A673 (cell line): ENCODE results near the gene TIMP1. TPM values are rescaled to one million over a fixed set of nuclear protein-coding genes. Genes with fewer than 3 reads are reported as not detected.

Experiments used
- BruUV-seq: library from RNA; stranded (reverse); fragments of 400-500 nt; replicated peaks from 2 replicates; lab custom pipeline; 2021; lab: Mats Ljungman, UMichigan
- CTCF ChIA-PET: fragments of 300-600 bp; sonication (Branson Sonifier 250); formaldehyde crosslinking; loops from one replicate; lab custom pipeline; 2022; ENCODE audit warnings: antibody characterized with exemption; lab: Charles Lee
- POLR2A ChIA-PET: fragments of 300-600 bp; sonication (Branson Sonifier 250); formaldehyde crosslinking; loops from one replicate; lab custom pipeline; 2022; ENCODE audit warnings: antibody characterized with exemption; ENCODE audit not compliant: low non-redundant PET; lab: Charles Lee
- DNase-seq: peaks from one replicate; pipeline ENCODE4 v3.0.0-alpha.2; 2015; ENCODE audit warnings: low spot score
- H3K27ac ChIP-seq: fragments of 200-600 bp; sonication (generic); 2 replicates; pipeline ENCODE4 v1.5.1; 2016; ENCODE audit warnings: mixed run types, low read depth, mild to moderate bottlenecking, mixed read lengths, antibody characterized with exemption, low read length; ENCODE audit not compliant: poor library complexity, severe bottlenecking
- H3K27me3 ChIP-seq: fragments of 200-600 bp; sonication (generic); replicated peaks from 2 replicates; pipeline ENCODE4 v1.6.1; 2017; ENCODE audit warnings: mixed run types, low read depth, mild to moderate bottlenecking, mixed read lengths, antibody characterized with exemption, low read length; ENCODE audit not compliant: insufficient read depth, poor library complexity
- H3K36me3 ChIP-seq: fragments of 200-600 bp; sonication (generic); 2 replicates; pipeline ENCODE4 v1.6.1; 2016; ENCODE audit warnings: mixed run types, mild to moderate bottlenecking, mixed read lengths, antibody characterized with exemption, low read length; ENCODE audit not compliant: insufficient read depth, poor library complexity, severe bottlenecking
- H3K4me1 ChIP-seq: fragments of 200-600 bp; sonication (generic); 2 replicates; pipeline ENCODE4 v1.6.1; 2017; ENCODE audit warnings: mixed run types, mild to moderate bottlenecking, mixed read lengths, antibody characterized with exemption, low read length; ENCODE audit not compliant: insufficient read depth, poor library complexity, severe bottlenecking
- H3K4me3 ChIP-seq: fragments of 200-600 bp; sonication (generic); 2 replicates; pipeline ENCODE4 v1.5.1; 2016; ENCODE audit warnings: low read depth, mixed run types, mild to moderate bottlenecking, mixed read lengths, low read length; ENCODE audit not compliant: poor library complexity, severe bottlenecking
- H3K9me3 ChIP-seq: fragments of 200-600 bp; sonication (generic); 2 replicates; pipeline ENCODE4 v1.6.1; 2016; ENCODE audit warnings: mixed run types, low read depth, mild to moderate bottlenecking, mixed read lengths, antibody characterized with exemption, low read length; ENCODE audit not compliant: poor library complexity, severe bottlenecking
- EZH2 ChIP-seq: fragments of 200-600 bp; sonication (generic); IDR thresholded peaks from 2 replicates; pipeline ENCODE4 v1.6.1; 2017; ENCODE audit warnings: borderline replicate concordance, low read depth, mild to moderate bottlenecking, mixed read lengths, antibody characterized with exemption, low read length; ENCODE audit not compliant: poor library complexity, severe bottlenecking
- intact Hi-C: fragments of 100-400 bp; cut with micrococcal nuclease; formaldehyde crosslinking; loops from one replicate; pipeline ENCODE4 v1.10.0; 2022; ENCODE audit not compliant: unreplicated experiment
- total RNA-seq: library from RNA; stranded (reverse); gene quantifications from 2 replicates; pipeline ENCODE4 v1.2.3, GENCODE V29; 2021
- TF ChIP-seq, protein P1 (sequence below): fragments of 300-800, 200-600 bp; sonication (generic); conservative IDR thresholded peaks from 2 replicates; pipeline ENCODE4 v1.5.1; 2017; ENCODE audit warnings: low read depth, mild to moderate bottlenecking, antibody characterized with exemption, low read length, moderate library complexity, mixed read lengths

Gene TIMP1
- total RNA-seq, 1 experiment from 2014 or later, result 471 TPM

DNA sequence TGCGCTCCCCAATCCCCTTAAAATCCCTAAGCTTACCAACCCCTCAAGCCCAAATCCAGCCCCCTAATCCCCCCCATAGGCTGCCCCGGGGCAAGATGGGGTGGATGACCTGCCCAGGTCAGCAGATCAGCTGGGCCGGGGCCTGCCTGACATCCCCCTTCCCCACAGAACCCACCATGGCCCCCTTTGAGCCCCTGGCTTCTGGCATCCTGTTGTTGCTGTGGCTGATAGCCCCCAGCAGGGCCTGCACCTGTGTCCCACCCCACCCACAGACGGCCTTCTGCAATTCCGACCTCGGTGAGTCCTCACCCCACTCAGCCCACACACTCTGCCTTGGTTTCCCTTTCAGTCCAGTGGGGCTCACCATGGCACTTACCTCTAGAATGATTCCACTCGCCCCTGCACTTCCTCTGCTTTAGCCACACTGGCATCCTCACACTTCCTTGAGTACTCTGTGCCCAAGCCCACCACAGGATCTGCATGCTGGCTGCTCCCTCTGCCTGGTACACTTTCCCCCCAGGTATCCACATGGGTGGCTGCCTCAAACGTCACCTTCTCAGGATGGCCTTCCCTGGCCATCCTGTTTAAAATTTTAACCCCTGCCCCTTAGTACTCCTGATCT, 1.1 kb downstream of the TIMP1 start:
- BruUV-seq, result no TSS peak
- peak overlapping the region; percentile 69 for H3K27ac ChIP-seq
- intact Hi-C loops, result no loop called here
- H3K27me3 ChIP-seq, result no peaks in the 10 kb centered on the region
- DNase-seq, result no peak
- H3K4me1 ChIP-seq, result peaks cover 12% of the 10 kb centered on the region
- ChIA-PET CTCF (interaction anchor here (0.6 kb wide), 1 partner anchor 992 kb away, joined by 3 read pairs; no protein-coding TSS in a partner anchor), POLR2A (no interaction called here)
- no peaks in the 10 kb centered on the region for H3K9me3 ChIP-seq
- TF ChIP-seq, protein P1, sequence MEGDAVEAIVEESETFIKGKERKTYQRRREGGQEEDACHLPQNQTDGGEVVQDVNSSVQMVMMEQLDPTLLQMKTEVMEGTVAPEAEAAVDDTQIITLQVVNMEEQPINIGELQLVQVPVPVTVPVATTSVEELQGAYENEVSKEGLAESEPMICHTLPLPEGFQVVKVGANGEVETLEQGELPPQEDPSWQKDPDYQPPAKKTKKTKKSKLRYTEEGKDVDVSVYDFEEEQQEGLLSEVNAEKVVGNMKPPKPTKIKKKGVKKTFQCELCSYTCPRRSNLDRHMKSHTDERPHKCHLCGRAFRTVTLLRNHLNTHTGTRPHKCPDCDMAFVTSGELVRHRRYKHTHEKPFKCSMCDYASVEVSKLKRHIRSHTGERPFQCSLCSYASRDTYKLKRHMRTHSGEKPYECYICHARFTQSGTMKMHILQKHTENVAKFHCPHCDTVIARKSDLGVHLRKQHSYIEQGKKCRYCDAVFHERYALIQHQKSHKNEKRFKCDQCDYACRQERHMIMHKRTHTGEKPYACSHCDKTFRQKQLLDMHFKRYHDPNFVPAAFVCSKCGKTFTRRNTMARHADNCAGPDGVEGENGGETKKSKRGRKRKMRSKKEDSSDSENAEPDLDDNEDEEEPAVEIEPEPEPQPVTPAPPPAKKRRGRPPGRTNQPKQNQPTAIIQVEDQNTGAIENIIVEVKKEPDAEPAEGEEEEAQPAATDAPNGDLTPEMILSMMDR, result no peak
- no peak for TF ChIP-seq EZH2
- H3K4me3 ChIP-seq, result peak overlapping the region; percentile 57
- H3K36me3 ChIP-seq, result peaks cover 9% of the 10 kb centered on the region

DNA sequence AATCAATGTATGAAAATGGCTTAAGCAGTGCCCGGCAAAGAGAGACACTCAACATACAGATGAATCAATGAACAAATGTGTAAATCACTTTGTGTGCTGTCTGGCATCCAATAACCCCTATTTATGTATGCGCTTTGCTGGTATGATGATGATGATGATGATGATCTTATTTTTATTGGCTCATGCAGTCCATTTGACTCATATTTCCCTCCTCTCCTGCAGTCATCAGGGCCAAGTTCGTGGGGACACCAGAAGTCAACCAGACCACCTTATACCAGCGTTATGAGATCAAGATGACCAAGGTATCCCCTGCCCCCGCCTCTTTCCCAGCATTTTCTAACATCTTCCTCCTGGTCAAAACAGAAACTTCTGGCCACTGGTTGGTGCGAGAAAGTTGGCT, 2.5 kb downstream of the TIMP1 start:
- DNase-seq, result no peak
- H3K4me1 ChIP-seq, result peaks cover 12% of the 10 kb centered on the region
- no peak overlapping the region for H3K27ac ChIP-seq
- no peaks in the 10 kb centered on the region for H3K27me3 ChIP-seq
- intact Hi-C loops, result no loop called here
- H3K9me3 ChIP-seq, result no peaks in the 10 kb centered on the region
- H3K36me3 ChIP-seq, result peaks cover 9% of the 10 kb centered on the region
- BruUV-seq, result no TSS peak
- POLR2A ChIA-PET, result no interaction called here
- CTCF ChIA-PET, result no interaction called here
- TF ChIP-seq, protein P1, result no peak
- no peak for TF ChIP-seq EZH2
- no peak overlapping the region for H3K4me3 ChIP-seq

DNA sequence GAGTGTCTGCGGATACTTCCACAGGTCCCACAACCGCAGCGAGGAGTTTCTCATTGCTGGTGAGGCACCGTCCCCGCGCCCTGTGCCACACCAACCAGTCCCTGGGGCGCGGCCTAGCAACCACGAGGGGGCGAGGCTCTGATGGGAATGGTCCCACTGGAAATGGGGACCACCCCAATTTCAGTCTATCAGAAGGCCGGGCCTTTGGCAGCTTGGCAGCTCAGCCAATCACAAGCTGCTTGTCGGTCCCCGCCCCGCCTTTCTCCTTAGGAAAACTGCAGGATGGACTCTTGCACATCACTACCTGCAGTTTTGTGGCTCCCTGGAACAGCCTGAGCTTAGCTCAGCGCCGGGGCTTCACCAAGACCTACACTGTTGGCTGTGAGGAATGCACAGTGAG, 3.0 kb downstream of the TIMP1 start:
- Histone ChIP-seq H3K4me1 (peaks cover 12% of the 10 kb centered on the region), H3K4me3 (no peak overlapping the region), H3K36me3 (peaks cover 9% of the 10 kb centered on the region), H3K27ac (no peak overlapping the region), H3K9me3 (no peaks in the 10 kb centered on the region), H3K27me3 (no peaks in the 10 kb centered on the region)
- ChIA-PET CTCF (no interaction called here), POLR2A (no interaction called here)
- no TSS peak for BruUV-seq
- intact Hi-C loops, result no loop called here
- DNase-seq, result no peak
- TF ChIP-seq, protein P1, result no peak
